ENCODE measurements around the gene CDH2. TPM values are rescaled to one million over a fixed set of nuclear protein-coding genes. Genes with fewer than 3 reads are reported as not detected.

CDH2 gene
- total RNA-seq, 1 experiment from 2014 or later, result 42.3 TPM

DNA sequence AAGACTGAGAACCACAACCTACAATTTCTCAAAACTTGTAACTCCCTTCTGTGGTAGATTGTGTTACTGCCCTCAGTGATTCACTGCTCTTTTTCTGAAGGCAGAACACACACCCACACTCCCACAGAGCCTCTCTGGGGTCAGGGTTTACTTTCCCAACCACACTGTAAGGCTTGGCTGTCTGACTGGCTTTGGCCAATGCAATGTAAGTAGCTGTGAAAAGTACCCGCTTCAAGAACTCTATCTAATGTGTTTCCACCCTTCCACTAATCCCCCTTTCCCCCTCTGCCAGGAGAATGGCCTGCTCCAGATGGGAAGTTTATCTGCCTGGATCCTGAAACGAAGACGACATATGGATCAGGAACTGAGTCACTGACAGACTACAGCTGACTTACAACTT, 222.7 kb downstream of the CDH2 start:
- no TSS peak for BruUV-seq (replicated peaks)
- Histone ChIP-seq H3K27me3 (ENCODE audit: control insufficient read depth, insufficient read depth, low read length) (no peaks in the 10 kb centered on the region), H3K4me1 (ENCODE audit: control insufficient read depth, insufficient read depth, low read length) (no peaks in the 10 kb centered on the region), H3K4me3 (ENCODE audit: low read depth in 2 of 2, low read length in 2 of 2) (no peak overlapping the region), H3K36me3 (ENCODE audit: control insufficient read depth, insufficient read depth, low read length) (no peaks in the 10 kb centered on the region), H3K27ac (ENCODE audit: low read length) (no peak overlapping the region), H3K9me3 (ENCODE audit: control insufficient read depth, insufficient read depth, low read depth, low read length) (no peaks in the 10 kb centered on the region)
- TF ChIP-seq TCF7L2 (IDR thresholded peaks at IDR 0.05; ENCODE audit: low read depth, low read length) (no peak), POLR2AphosphoS5 (IDR thresholded peaks at IDR 0.05; ENCODE audit: low read depth, low read length) (no peak), CTCF (IDR thresholded peaks at IDR 0.05) (no peak), SIN3A (IDR thresholded peaks at IDR 0.05; ENCODE audit: borderline replicate concordance, insufficient read depth, low read depth, low read length) (no peak)
- TF ChIP-seq, protein P1, sequence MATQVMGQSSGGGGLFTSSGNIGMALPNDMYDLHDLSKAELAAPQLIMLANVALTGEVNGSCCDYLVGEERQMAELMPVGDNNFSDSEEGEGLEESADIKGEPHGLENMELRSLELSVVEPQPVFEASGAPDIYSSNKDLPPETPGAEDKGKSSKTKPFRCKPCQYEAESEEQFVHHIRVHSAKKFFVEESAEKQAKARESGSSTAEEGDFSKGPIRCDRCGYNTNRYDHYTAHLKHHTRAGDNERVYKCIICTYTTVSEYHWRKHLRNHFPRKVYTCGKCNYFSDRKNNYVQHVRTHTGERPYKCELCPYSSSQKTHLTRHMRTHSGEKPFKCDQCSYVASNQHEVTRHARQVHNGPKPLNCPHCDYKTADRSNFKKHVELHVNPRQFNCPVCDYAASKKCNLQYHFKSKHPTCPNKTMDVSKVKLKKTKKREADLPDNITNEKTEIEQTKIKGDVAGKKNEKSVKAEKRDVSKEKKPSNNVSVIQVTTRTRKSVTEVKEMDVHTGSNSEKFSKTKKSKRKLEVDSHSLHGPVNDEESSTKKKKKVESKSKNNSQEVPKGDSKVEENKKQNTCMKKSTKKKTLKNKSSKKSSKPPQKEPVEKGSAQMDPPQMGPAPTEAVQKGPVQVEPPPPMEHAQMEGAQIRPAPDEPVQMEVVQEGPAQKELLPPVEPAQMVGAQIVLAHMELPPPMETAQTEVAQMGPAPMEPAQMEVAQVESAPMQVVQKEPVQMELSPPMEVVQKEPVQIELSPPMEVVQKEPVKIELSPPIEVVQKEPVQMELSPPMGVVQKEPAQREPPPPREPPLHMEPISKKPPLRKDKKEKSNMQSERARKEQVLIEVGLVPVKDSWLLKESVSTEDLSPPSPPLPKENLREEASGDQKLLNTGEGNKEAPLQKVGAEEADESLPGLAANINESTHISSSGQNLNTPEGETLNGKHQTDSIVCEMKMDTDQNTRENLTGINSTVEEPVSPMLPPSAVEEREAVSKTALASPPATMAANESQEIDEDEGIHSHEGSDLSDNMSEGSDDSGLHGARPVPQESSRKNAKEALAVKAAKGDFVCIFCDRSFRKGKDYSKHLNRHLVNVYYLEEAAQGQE (IDR thresholded peaks at IDR 0.05; ENCODE audit: insufficient read depth in 1 of 2, low read depth in 2 of 2, low read length in 1 of 2), result no peak
- POLR2A ChIA-PET, result no interaction called here
- ATAC-seq, result no peak
- in situ Hi-C loops (cut with HindIII; ENCODE audit: low pct_unique_long_range_greater_than_20kb, low sequenced_read_pairs) (no loop called here), intact Hi-C loops (cut with micrococcal nuclease; ENCODE audit: unreplicated experiment) (no loop called here)
- CTCF ChIA-PET, result no interaction called here
- DNase-seq (ENCODE audit: low read depth, low spot score), result no peak

DNA sequence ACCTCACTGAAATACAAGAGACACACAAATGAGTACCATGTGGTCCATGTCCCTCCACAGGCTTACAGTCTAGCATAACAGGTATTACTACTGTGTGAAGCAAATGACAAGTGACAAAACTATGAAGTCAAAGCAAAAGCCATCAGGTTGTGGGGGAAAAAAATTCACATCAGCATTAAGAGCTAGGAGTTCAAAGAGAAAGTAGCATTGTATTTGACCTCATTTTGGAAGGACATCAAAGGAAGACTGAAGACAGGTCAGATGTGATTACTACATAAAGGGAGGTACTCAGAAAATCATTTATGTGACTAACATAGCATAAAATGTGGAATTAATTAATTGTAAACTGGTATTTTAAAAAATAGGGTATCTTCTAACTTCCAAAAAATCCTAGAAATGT, 224.2 kb downstream of the CDH2 start:
- TF ChIP-seq CTCF (IDR thresholded peaks at IDR 0.05) (no peak), TCF7L2 (IDR thresholded peaks at IDR 0.05; ENCODE audit: low read depth, low read length) (no peak), SIN3A (IDR thresholded peaks at IDR 0.05; ENCODE audit: borderline replicate concordance, insufficient read depth, low read depth, low read length) (no peak), POLR2AphosphoS5 (IDR thresholded peaks at IDR 0.05; ENCODE audit: low read depth, low read length) (no peak)
- TF ChIP-seq, protein P1 (IDR thresholded peaks at IDR 0.05; ENCODE audit: insufficient read depth in 1 of 2, low read depth in 2 of 2, low read length in 1 of 2), result no peak
- no peak for DNase-seq (ENCODE audit: low read depth, low spot score)
- no peak overlapping the region for H3K27ac ChIP-seq (ENCODE audit: low read length)
- no peak for ATAC-seq
- intact Hi-C loops (cut with micrococcal nuclease; ENCODE audit: unreplicated experiment), result no loop called here
- in situ Hi-C loops (cut with HindIII; ENCODE audit: low pct_unique_long_range_greater_than_20kb, low sequenced_read_pairs), result no loop called here
- POLR2A ChIA-PET, result no interaction called here
- no peaks in the 10 kb centered on the region for H3K36me3 ChIP-seq (ENCODE audit: control insufficient read depth, insufficient read depth, low read length)
- H3K4me3 ChIP-seq (ENCODE audit: low read depth in 2 of 2, low read length in 2 of 2), result no peak overlapping the region
- no peaks in the 10 kb centered on the region for H3K9me3 ChIP-seq (ENCODE audit: control insufficient read depth, insufficient read depth, low read depth, low read length)
- no peaks in the 10 kb centered on the region for H3K4me1 ChIP-seq (ENCODE audit: control insufficient read depth, insufficient read depth, low read length)
- BruUV-seq (replicated peaks), result no TSS peak
- CTCF ChIA-PET, result no interaction called here
- no peaks in the 10 kb centered on the region for H3K27me3 ChIP-seq (ENCODE audit: control insufficient read depth, insufficient read depth, low read length)
